Central memory CD4-positive, alpha-beta T cell (primary cell): ENCODE data around the gene PRKCB.
"Not testable (repeated sequence)": the region's sequence is repeated elsewhere in the genome, so short reads cannot be mapped to it uniquely, and the experiment has no call there.

Source experiments
- DNase-seq: peaks from one replicate; pipeline ENCODE4 v3.0.0; 2022

The PRKCB gene

GRCh38 chr16:24191876-24192402 lies 356.2 kb downstream of the PRKCB start:
- DNase-seq: no peak

- DNase-seq: no peak
Observed at GRCh38 chr16:24195221-24195620, 359.4 kb downstream of the PRKCB start.

GRCh38 chr16:24198807-24199533 lies 363.2 kb downstream of the PRKCB start:
- no peak for DNase-seq

GRCh38 chr16:24203675-24204074 lies 367.9 kb downstream of the PRKCB start:
- no peak for DNase-seq

- DNase-seq: no peak
Observed at GRCh38 chr16:24204150-24204665, 368.4 kb downstream of the PRKCB start.

- no peak for DNase-seq
Observed at GRCh38 chr16:24206926-24207325, 371.1 kb downstream of the PRKCB start.

GRCh38 chr16:24208710-24209109 lies 372.9 kb downstream of the PRKCB start:
- no peak for DNase-seq

GRCh38 chr16:24214992-24215391 lies 379.2 kb downstream of the PRKCB start:
- no peak for DNase-seq

GRCh38 chr16:24216961-24217360 lies 381.2 kb downstream of the PRKCB start:
- DNase-seq: no peak

- no peak for DNase-seq
Observed at GRCh38 chr16:24217461-24217860, 381.7 kb downstream of the PRKCB start.

- no peak for DNase-seq
Observed at GRCh38 chr16:24218299-24218698, 382.5 kb downstream of the PRKCB start.

GRCh38 chr16:24221219-24221618 lies 385.4 kb downstream of the PRKCB start:
- DNase-seq: no peak

GRCh38 chr16:24228514-24228913 lies 392.7 kb downstream of the PRKCB start:
- no peak for DNase-seq

GRCh38 chr16:24232936-24233335 lies 397.2 kb downstream of the PRKCB start:
- DNase-seq: no peak

GRCh38 chr16:24234737-24235136 lies 399.0 kb downstream of the PRKCB start:
- no peak for DNase-seq

- no peak for DNase-seq
Observed at GRCh38 chr16:24235806-24236205, 400.0 kb downstream of the PRKCB start.

GRCh38 chr16:24238846-24239245 lies 403.1 kb downstream of the PRKCB start:
- not testable (repeated sequence) for DNase-seq

GRCh38 chr16:24246911-24247607 lies 411.3 kb downstream of the PRKCB start:
- DNase-seq: no peak

- peak; percentile 34 for DNase-seq
Observed at GRCh38 chr16:24253192-24253591, 417.4 kb downstream of the PRKCB start.

GRCh38 chr16:24255456-24256371 lies 419.9 kb downstream of the PRKCB start, which contains the start of gene CACNG3:
Gene CACNG3 (plus strand): TSS chr16:24256335. CDS start chr16:24256755, 420 bp downstream.
- peak; percentile 22 for DNase-seq

- DNase-seq: no peak
Observed at GRCh38 chr16:24257958-24258357, 422.2 kb downstream of the PRKCB start.

- DNase-seq: no peak
Observed at GRCh38 chr16:24258791-24259190, 423.0 kb downstream of the PRKCB start.

- DNase-seq: no peak
Observed at GRCh38 chr16:24262816-24263215, 427.0 kb downstream of the PRKCB start.
